ENCODE results near the gene ZNF618. TPM values are rescaled to one million over a fixed set of nuclear protein-coding genes. Genes with fewer than 3 reads are reported as not detected.

Gene ZNF618
- polyA plus RNA-seq, 1 donor (not counting 4 experiments of a cell fraction or from before 2014, with no cell fraction given): 2.5 TPM

DNA sequence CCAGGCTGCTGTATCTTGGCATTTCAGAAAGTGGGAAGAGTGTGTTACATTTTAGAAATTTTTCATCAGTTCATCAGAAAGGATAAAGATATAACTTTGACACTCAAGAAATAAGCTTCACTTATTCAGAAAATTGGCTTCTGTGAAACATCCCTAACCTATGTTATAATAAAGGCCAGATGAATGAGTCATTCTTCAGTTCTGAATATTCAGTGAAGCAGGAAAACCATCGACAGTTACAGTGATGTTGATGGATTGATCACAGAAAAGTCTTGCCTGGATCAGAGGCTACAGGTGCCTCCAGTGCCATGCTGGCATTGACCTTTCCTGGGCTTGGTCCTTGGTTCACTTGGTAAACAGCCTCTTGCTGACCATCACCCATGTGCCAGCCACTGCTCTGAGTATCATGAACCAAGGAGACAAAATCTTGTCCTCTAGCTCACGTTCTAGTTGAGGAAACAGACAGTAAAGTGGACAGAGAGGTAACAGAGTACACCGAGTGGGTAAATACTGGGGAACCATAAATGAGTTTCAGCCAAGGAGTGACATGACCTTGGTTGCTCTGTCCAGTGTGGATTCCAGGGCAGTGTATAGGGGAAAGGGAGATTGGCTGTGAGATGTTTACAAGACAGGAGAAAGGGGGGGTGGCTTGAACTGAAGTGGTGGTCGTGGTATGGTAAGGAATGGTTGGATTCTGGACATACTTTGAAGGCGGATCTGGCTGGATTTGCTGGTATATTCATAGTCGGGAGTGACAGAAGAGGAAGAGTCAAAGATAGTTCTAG, 103.4 kb downstream of the ZNF618 start:
- Histone ChIP-seq H3K36me3 (ENCODE audit: control insufficient read depth in 2 of 2, extremely low read depth in 1 of 2, insufficient read depth in 2 of 2, low read length in 2 of 2) (peaks cover 0 to 1% of the 10 kb centered on the region in 2 experiments), H4K20me1 (ENCODE audit: control insufficient read depth, extremely low read depth, insufficient read depth, low read length) (no peaks in the 10 kb centered on the region), H3K4me3 (ENCODE audit: control insufficient read depth in 2 of 3, extremely low read depth in 1 of 3, insufficient read depth in 2 of 3, low read depth in 1 of 3, low read length in 3 of 3) (no peak overlapping the region), H2AFZ (ENCODE audit: control insufficient read depth, low read length) (no peak overlapping the region), H3K27me3 (ENCODE audit: control insufficient read depth, extremely low read depth, insufficient read depth, low read length) (no peaks in the 10 kb centered on the region), H3K27ac (ENCODE audit: control insufficient read depth, insufficient read depth, low read length) (no peak overlapping the region), H3K9me1 (ENCODE audit: control insufficient read depth, extremely low read depth, insufficient read depth, low read length) (no peaks in the 10 kb centered on the region), H3K9me3 (ENCODE audit: control insufficient read depth, low read depth, low read length) (no peaks in the 10 kb centered on the region), H3K4me1 (ENCODE audit: control insufficient read depth, extremely low read depth, insufficient read depth, low read length) (no peaks in the 10 kb centered on the region), H3K9ac (ENCODE audit: control insufficient read depth, extremely low read depth, insufficient read depth, low read length) (no peak overlapping the region), H3K4me2 (ENCODE audit: control insufficient read depth, extremely low read depth, insufficient read depth, low read depth, low read length) (no peak overlapping the region), H3K79me2 (ENCODE audit: control insufficient read depth, insufficient read depth, low read length) (no peaks in the 10 kb centered on the region)
- DNase-seq (ENCODE audit: low read depth, low spot score) (no peak), FAIRE-seq (no peak)
- dilution Hi-C loops (cut with MboI; ENCODE audit: extremely low pct_ligation_motif_present, low sequenced_read_pairs): no loop called here
- no peak for TF ChIP-seq EZH2 (IDR thresholded peaks at IDR 0.05; ENCODE audit: low read length)
- TF ChIP-seq, protein P1, sequence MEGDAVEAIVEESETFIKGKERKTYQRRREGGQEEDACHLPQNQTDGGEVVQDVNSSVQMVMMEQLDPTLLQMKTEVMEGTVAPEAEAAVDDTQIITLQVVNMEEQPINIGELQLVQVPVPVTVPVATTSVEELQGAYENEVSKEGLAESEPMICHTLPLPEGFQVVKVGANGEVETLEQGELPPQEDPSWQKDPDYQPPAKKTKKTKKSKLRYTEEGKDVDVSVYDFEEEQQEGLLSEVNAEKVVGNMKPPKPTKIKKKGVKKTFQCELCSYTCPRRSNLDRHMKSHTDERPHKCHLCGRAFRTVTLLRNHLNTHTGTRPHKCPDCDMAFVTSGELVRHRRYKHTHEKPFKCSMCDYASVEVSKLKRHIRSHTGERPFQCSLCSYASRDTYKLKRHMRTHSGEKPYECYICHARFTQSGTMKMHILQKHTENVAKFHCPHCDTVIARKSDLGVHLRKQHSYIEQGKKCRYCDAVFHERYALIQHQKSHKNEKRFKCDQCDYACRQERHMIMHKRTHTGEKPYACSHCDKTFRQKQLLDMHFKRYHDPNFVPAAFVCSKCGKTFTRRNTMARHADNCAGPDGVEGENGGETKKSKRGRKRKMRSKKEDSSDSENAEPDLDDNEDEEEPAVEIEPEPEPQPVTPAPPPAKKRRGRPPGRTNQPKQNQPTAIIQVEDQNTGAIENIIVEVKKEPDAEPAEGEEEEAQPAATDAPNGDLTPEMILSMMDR (optimal IDR thresholded peaks at IDR 0.05 in 1 of 3, IDR thresholded peaks at IDR 0.05 in 1 of 3, conservative IDR thresholded peaks at IDR 0.05 in 1 of 3; ENCODE audit: extremely low read depth in 1 of 3, insufficient read depth in 2 of 3, low read length in 3 of 3): no peak

DNA sequence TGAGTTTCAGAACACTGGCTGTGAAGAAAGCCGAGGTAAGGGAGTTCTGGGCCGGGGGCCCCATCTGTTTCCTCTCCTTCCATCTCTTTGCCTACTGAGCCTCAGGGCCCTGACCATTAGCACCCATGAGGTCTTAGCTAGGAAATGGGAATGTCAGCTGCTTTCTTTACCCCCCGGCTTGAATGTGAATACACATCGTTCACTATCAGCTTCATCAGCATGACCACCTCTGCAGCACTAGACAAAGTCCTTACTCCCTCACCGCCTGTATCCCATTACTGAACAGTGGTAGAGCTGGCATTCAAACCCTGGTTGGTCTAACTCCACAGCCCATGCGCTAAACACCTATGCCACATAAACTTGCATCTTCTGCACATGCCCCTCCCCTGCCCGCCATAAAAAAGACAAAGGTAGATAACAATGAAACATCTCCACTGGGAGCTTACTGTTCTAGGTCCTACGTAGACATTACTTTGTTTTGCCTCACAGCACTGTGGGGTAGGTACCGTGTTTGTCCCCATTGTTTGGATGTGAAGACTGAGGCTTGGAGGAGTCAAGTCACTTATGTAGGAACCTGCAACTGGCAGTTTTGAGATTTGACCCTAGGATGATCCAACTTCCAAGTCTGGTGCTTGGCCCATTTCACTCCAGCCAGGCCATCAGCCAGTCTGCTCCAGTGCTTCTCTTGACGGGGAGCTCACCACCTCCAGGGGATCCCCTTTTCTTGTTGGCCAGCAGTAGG, 108.7 kb downstream of the ZNF618 start:
- H3K9ac ChIP-seq (ENCODE audit: control insufficient read depth, extremely low read depth, insufficient read depth, low read length): no peak overlapping the region
- FAIRE-seq: no peak
- H3K4me3 ChIP-seq (ENCODE audit: control insufficient read depth in 2 of 3, extremely low read depth in 1 of 3, insufficient read depth in 2 of 3, low read depth in 1 of 3, low read length in 3 of 3): no peak overlapping the region
- H2AFZ ChIP-seq (ENCODE audit: control insufficient read depth, low read length): no peak overlapping the region
- TF ChIP-seq, protein P1 (optimal IDR thresholded peaks at IDR 0.05 in 1 of 3, IDR thresholded peaks at IDR 0.05 in 1 of 3, conservative IDR thresholded peaks at IDR 0.05 in 1 of 3; ENCODE audit: extremely low read depth in 1 of 3, insufficient read depth in 2 of 3, low read length in 3 of 3): no peak
- TF ChIP-seq EZH2 (IDR thresholded peaks at IDR 0.05; ENCODE audit: low read length): no peak
- H3K4me1 ChIP-seq (ENCODE audit: control insufficient read depth, extremely low read depth, insufficient read depth, low read length): no peaks in the 10 kb centered on the region
- no peaks in the 10 kb centered on the region for H3K9me3 ChIP-seq (ENCODE audit: control insufficient read depth, low read depth, low read length)
- no peaks in the 10 kb centered on the region for H4K20me1 ChIP-seq (ENCODE audit: control insufficient read depth, extremely low read depth, insufficient read depth, low read length)
- dilution Hi-C loops (cut with MboI; ENCODE audit: extremely low pct_ligation_motif_present, low sequenced_read_pairs): no loop called here
- no peaks in the 10 kb centered on the region for H3K9me1 ChIP-seq (ENCODE audit: control insufficient read depth, extremely low read depth, insufficient read depth, low read length)
- peaks cover 0 to 9% of the 10 kb centered on the region in 2 experiments for H3K36me3 ChIP-seq (ENCODE audit: control insufficient read depth in 2 of 2, extremely low read depth in 1 of 2, insufficient read depth in 2 of 2, low read length in 2 of 2)
- no peak overlapping the region for H3K27ac ChIP-seq (ENCODE audit: control insufficient read depth, insufficient read depth, low read length)
- H3K4me2 ChIP-seq (ENCODE audit: control insufficient read depth, extremely low read depth, insufficient read depth, low read depth, low read length): no peak overlapping the region
- DNase-seq (ENCODE audit: low read depth, low spot score): no peak
- H3K79me2 ChIP-seq (ENCODE audit: control insufficient read depth, insufficient read depth, low read length): no peaks in the 10 kb centered on the region
- no peaks in the 10 kb centered on the region for H3K27me3 ChIP-seq (ENCODE audit: control insufficient read depth, extremely low read depth, insufficient read depth, low read length)
